Aorta (tissue), 5 donors: ENCODE data around the gene ACTR8. TPM values are rescaled to one million over a fixed set of nuclear protein-coding genes. Genes with fewer than 3 reads are reported as not detected.

Experiments used
- ATAC-seq: fragments of 200-7000 bp; cut with Tn5 transposase; one replicate; pipeline ENCODE4 v1.9.1; 2022; ENCODE audit warnings: moderate library complexity; ENCODE audit not compliant: low FRiP score
- DNase-seq, 2 donors: peaks; one replicate each; pipeline ENCODE4 v3.0.0-alpha.2; 2020
- H3K27ac ChIP-seq, 2 donors: one replicate each; pipeline ENCODE4 v1.5.1; 2013; ENCODE audit warnings: low read length in 2 of 2, mild to moderate bottlenecking in 2 of 2, moderate library complexity in 2 of 2, control low read depth in 1 of 2, inconsistent platforms in 1 of 2, low read depth in 1 of 2
- H3K27me3 ChIP-seq, 2 donors: one replicate each; pipeline ENCODE4 v1.6.1; 2013; ENCODE audit warnings: control low read depth in 1 of 2, low read length in 1 of 2, mild to moderate bottlenecking in 1 of 2, moderate library complexity in 1 of 2; ENCODE audit not compliant: insufficient read depth in 2 of 2, control insufficient read depth in 1 of 2
- H3K36me3 ChIP-seq, 2 donors: one replicate each; pipeline ENCODE4 v1.6.1; 2013; ENCODE audit warnings: control low read depth in 1 of 2, low read length in 1 of 2, mild to moderate bottlenecking in 1 of 2; ENCODE audit not compliant: insufficient read depth in 2 of 2, control insufficient read depth in 1 of 2
- H3K4me1 ChIP-seq, 2 donors: one replicate each; pipeline ENCODE4 v1.6.1; 2013; ENCODE audit warnings: low read length in 2 of 2, control low read depth in 1 of 2, mild to moderate bottlenecking in 1 of 2, moderate library complexity in 1 of 2; ENCODE audit not compliant: insufficient read depth in 2 of 2, control insufficient read depth in 1 of 2
- H3K4me3 ChIP-seq, 2 donors: one replicate each; pipeline ENCODE4 v1.5.1; 2013; ENCODE audit warnings: low read length in 2 of 2, control low read depth in 1 of 2, mild to moderate bottlenecking in 1 of 2
- H3K9me3 ChIP-seq: one replicate; pipeline ENCODE4 v1.6.1; 2013; ENCODE audit warnings: mild to moderate bottlenecking, low read length; ENCODE audit not compliant: control insufficient read depth
- WGBS, 2 donors: extraction: QIAGEN DNeasy Blood & Tissue Kit; methylation state at CpG; one replicate each; pipeline ENCODE4 v1.1.7; 2013; 5-methylcytosine and 5-hydroxymethylcytosine counted together
- intact Hi-C, 2 donors: fragments of 100-400 bp; cut with DNase I; formaldehyde crosslinking; loops; one replicate each; pipeline versions ENCODE4 v1.14.2 to v1.15.0; 2022
- polyA plus RNA-seq, 2 donors: library from polyadenylated mRNA; stranded (reverse); fragments of 200-250 nt; gene quantifications; one replicate each; pipeline ENCODE4 v1.2.3, GENCODE V29; 2013
- total RNA-seq, 2 donors: library from RNA; stranded (reverse); fragmentation: NEBNext Ultra II Directional; extraction: Animal tissue kit (Norgen Biotek cat#: 25700); gene quantifications; one replicate each; pipeline ENCODE4 v1.2.1, GENCODE V29; 2021
- donor health status: healthy with polysubstance abuse.
- donor health status: Bipolar disorder and iron deficiency.
- donor health status: DM: no; HTN: no; CAD: no.
- donor health status: DM: no; HTN: no; CAD: no.
- donor health status: DM: yes; HTN: yes; CAD: no.

ACTR8 gene
- total and polyA plus RNA-seq, 4 donors = 5.4 to 29.1 (median 16.5) TPM

- H3K36me3 ChIP-seq = no peaks in the 10 kb centered on the region
- ATAC-seq = no peak
- H3K4me3 ChIP-seq = no peak overlapping the region
- no peaks in the 10 kb centered on the region for H3K4me1 ChIP-seq
- no peaks in the 10 kb centered on the region for H3K27me3 ChIP-seq
- 50 to 57% methylated on average over 2 of the region's 2 CpGs for WGBS, 2 donors
- no peak for DNase-seq
- H3K9me3 ChIP-seq = no peaks in the 10 kb centered on the region
- intact Hi-C loops = no loop called here
- H3K27ac ChIP-seq = no peak overlapping the region
Observed at GRCh38 chr3:53899750-53900149, 17.8 kb upstream of the ACTR8 start.

DNA sequence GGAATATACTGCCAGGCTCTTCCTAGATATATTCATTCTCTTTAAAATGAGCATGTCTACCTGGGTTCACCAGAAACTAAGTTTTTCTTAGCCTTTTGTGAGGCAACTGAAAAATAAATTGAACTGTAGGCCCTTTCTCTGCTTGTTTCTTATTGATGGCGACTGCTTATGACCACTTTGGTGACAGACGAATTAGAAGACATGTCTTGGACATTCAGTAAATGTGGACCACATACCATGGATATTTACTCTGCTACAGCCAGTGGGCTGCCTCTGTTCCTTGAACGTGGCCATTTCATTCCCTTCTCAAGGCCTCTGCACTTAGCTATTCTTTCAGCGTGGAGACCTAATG, 10.3 kb upstream of the ACTR8 start:
- ATAC-seq = no peak
- H3K27ac ChIP-seq = peak overlapping the region; percentile 69 to 79
- peaks cover 0 to 9% of the 10 kb centered on the region in 2 donors for H3K4me1 ChIP-seq
- intact Hi-C loops = loop anchor here in 1 of 2 donors (5.0 kb wide), 2 partner anchors 85 to 115 kb away; no protein-coding TSS in a partner anchor
- H3K27me3 ChIP-seq = no peaks in the 10 kb centered on the region
- 42 to 54% methylated on average over 4 of the region's 4 CpGs for WGBS, 2 donors
- H3K9me3 ChIP-seq = no peaks in the 10 kb centered on the region
- H3K4me3 ChIP-seq = peak overlapping the region; percentile 23 to 37
- no peaks in the 10 kb centered on the region for H3K36me3 ChIP-seq
- no peak for DNase-seq

- peak; percentile 99 for DNase-seq
- peak within 1 kb of the TSS; percentile 79 to 80 for H3K27ac ChIP-seq
- H3K4me1 ChIP-seq = peaks cover 0 to 9% of the 10 kb centered on the region in 2 donors
- no peaks in the 10 kb centered on the region for H3K9me3 ChIP-seq
- peak; percentile 100 for ATAC-seq
- peak within 1 kb of the TSS; percentile 37 to 52 for H3K4me3 ChIP-seq
- H3K36me3 ChIP-seq = no peaks in the 10 kb centered on the region
- 0 to 1% methylated on average over 72 to 73 of the region's 73 CpGs for WGBS, 2 donors
- intact Hi-C loops = loop anchor here in 1 of 2 donors (2.0 to 5.0 kb wide), 3 partner anchors 84 to 545 kb away; partner anchors contain the start of gene DCP1A
- H3K27me3 ChIP-seq = no peaks in the 10 kb centered on the region
Observed at GRCh38 chr3:53891497-53892285, 9.7 kb upstream of the ACTR8 start, which contains the start of gene SELENOK. Gene SELENOK (minus strand): TSS chr3:53891859.

DNA sequence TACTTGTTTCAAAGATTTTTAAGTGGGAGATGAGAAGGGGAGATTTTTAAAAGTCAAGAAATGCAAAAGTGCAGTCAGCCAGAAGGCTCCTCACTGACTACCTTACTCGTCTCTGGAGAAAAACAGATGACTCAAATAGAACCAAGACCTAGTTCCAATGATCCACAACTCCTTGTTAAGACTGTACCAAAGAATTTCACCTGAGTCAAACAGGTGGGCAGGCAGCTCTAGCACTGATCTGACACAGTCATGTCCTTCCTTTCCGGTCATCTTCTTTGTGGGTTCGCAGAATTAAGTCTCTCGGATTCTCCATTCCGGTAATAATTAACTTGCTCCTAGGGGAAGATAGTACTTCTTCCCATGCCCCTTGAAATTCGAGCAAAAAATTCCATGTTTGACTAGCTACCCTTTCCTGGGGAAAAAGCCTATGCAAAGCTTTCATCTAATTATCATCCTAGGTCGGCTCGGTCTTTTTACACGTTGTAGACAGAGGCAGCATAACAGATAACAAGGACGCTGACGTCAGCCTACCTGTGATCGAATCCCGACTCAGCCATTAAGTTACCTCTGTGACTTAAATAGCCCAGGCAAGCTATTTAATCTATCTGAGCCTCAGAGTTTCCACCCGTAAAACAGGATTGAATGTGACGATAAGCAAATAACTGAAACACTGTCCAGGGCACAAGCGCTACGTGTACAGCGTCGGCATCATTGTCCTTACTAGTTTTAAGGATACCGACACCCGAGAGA, 8.9 kb upstream of the ACTR8 start:
- peak overlapping the region; percentile 16 to 52 for H3K4me3 ChIP-seq
- DNase-seq (no peak), ATAC-seq (peak; percentile 19)
- peaks cover 0 to 9% of the 10 kb centered on the region in 2 donors for H3K4me1 ChIP-seq
- intact Hi-C loops = loop anchor here in 1 of 2 donors (2.0 to 5.0 kb wide), 3 partner anchors 84 to 544 kb away; partner anchors contain the start of gene DCP1A
- no peaks in the 10 kb centered on the region for H3K36me3 ChIP-seq
- WGBS, 2 donors = 4 to 5% methylated on average over 21 of the region's 21 CpGs
- H3K9me3 ChIP-seq = no peaks in the 10 kb centered on the region
- peak overlapping the region; percentile 25 to 80 for H3K27ac ChIP-seq
- no peaks in the 10 kb centered on the region for H3K27me3 ChIP-seq

DNA sequence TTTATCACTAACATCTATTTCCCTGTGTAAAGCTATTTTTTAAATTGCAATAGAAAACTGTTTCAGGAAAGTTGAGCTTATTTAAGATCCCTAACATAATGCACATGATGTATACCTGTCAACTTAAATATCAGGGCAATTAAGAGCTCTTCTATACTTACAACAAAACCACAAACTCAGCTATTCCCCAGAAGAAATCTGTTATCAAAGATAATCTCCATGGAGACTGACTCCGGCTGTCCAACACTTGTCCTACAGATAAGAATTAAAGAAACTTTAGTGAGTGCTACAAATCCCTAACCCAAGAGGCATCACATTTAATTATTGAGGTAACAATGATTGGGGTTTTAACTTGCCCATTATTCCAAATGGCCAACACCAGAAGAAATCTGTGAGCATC, 6.3 kb upstream of the ACTR8 start:
- no peaks in the 10 kb centered on the region for H3K9me3 ChIP-seq
- no peak for ATAC-seq
- H3K27ac ChIP-seq = no peak overlapping the region
- peaks cover 0 to 9% of the 10 kb centered on the region in 2 donors for H3K4me1 ChIP-seq
- H3K36me3 ChIP-seq = no peaks in the 10 kb centered on the region
- DNase-seq = no peak
- intact Hi-C loops = loop anchor here in 1 of 2 donors (10.0 kb wide), 1 partner anchor 543 kb away; the partner anchor contains the start of gene DCP1A
- H3K27me3 ChIP-seq = no peaks in the 10 kb centered on the region
- H3K4me3 ChIP-seq = no peak overlapping the region
- 51 to 64% methylated on average over 1 of the region's 1 CpG for WGBS, 2 donors

DNA sequence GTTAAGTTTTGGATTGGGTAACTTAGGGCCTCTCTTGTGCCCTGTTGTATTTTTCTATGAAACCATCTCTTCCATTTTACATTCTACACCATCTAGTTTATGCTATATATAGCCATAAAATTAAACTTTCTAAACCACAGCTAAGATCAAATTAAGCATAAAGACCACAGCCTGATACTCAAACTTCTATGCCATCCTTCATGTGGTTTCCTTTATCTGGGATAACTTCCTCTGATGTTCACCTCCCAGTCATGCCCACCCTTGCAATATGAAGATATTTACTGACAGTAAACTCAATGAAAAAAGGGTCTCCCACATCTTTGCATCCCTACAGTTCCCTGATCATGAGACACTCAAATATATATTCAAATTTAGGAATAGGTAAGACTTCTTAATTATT, 5.5 kb upstream of the ACTR8 start:
- H3K36me3 ChIP-seq = no peaks in the 10 kb centered on the region
- H3K4me1 ChIP-seq = peaks cover 0 to 9% of the 10 kb centered on the region in 2 donors
- no peak for ATAC-seq
- H3K27me3 ChIP-seq = no peaks in the 10 kb centered on the region
- intact Hi-C loops = loop anchor here in 1 of 2 donors (10.0 kb wide), 1 partner anchor 543 kb away; the partner anchor contains the start of gene DCP1A
- no peaks in the 10 kb centered on the region for H3K9me3 ChIP-seq
- H3K27ac ChIP-seq = no peak overlapping the region
- no peak for DNase-seq
- no peak overlapping the region for H3K4me3 ChIP-seq

- WGBS, 2 donors = 90 to 91% methylated on average over 3 of the region's 3 CpGs
- intact Hi-C loops = loop anchor here in 1 of 2 donors (10.0 kb wide), 1 partner anchor 540 kb away; the partner anchor contains the start of gene DCP1A
Observed at GRCh38 chr3:53885239-53885638, 3.3 kb upstream of the ACTR8 start.

GRCh38 chr3:53884623-53885022, 2.7 kb upstream of the ACTR8 start:
- H3K27ac ChIP-seq = no peak overlapping the region
- ATAC-seq = no peak
- WGBS, 2 donors = 93 to 95% methylated on average over 11 of the region's 11 CpGs
- intact Hi-C loops = loop anchor here in 1 of 2 donors (10.0 kb wide), 1 partner anchor 540 kb away; the partner anchor contains the start of gene DCP1A
- H3K4me3 ChIP-seq = no peak overlapping the region
- no peaks in the 10 kb centered on the region for H3K27me3 ChIP-seq
- no peaks in the 10 kb centered on the region for H3K4me1 ChIP-seq
- DNase-seq = no peak
- H3K9me3 ChIP-seq = no peaks in the 10 kb centered on the region
- no peaks in the 10 kb centered on the region for H3K36me3 ChIP-seq

More at GRCh38 chr3:53885239-53885638, 3.3 kb upstream of the ACTR8 start:
- H3K9me3 ChIP-seq = no peaks in the 10 kb centered on the region
- H3K36me3 ChIP-seq = no peaks in the 10 kb centered on the region
- ATAC-seq = no peak
- DNase-seq = no peak
- no peak overlapping the region for H3K27ac ChIP-seq
- no peak overlapping the region for H3K4me3 ChIP-seq
- peaks cover 0 to 4% of the 10 kb centered on the region in 2 donors for H3K4me1 ChIP-seq
- H3K27me3 ChIP-seq = no peaks in the 10 kb centered on the region
